Upper lobe of left lung (tissue), 4 donors: ENCODE results near the gene KIF26B.

Experiments used
- POLR2A ChIP-seq, 4 donors: fragments of 450-650 bp; IDR thresholded peaks; one replicate each; pipeline ENCODE4 v1.5.1; 2016 to 2017; ENCODE audit warnings: antibody characterized with exemption in 4 of 4, mild to moderate bottlenecking in 2 of 4
- POLR2AphosphoS5 ChIP-seq, 2 donors: sonication (generic); formaldehyde crosslinking; IDR thresholded peaks; one replicate each; pipeline ENCODE4 v1.5.1; 2017; ENCODE audit warnings: antibody characterized with exemption in 2 of 2
- TF ChIP-seq, protein P1 (sequence below), 6 experiments: fragments of 450-650 bp in 4 of 6; fragments of 200-600 bp in 2 of 6; sonication (generic) in 2 of 6; IDR thresholded peaks; one replicate each; pipeline ENCODE4 v1.5.1; 2016 to 2019; ENCODE audit warnings: antibody characterized with exemption in 6 of 6

DNA sequence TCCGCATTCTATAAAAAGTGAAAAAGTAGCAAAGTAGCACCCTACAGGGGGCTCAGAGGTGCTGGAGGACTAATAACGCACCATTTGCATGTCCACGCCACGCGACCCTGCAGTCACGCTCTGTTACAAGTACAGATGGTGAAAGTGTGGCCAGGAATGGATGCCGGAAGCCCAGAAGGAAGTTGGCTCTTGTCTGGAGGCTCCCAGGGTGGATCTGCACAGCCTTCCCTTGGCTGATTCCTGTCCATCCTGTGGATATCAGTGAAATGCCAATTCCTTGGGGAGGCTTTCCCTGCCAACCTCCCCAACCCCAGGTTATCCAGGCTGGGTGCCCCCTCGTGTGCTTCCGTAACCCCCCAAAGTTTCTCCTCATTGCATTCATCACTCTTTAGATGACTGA, 396.8 kb downstream of the KIF26B start:
- TF ChIP-seq, protein P1, sequence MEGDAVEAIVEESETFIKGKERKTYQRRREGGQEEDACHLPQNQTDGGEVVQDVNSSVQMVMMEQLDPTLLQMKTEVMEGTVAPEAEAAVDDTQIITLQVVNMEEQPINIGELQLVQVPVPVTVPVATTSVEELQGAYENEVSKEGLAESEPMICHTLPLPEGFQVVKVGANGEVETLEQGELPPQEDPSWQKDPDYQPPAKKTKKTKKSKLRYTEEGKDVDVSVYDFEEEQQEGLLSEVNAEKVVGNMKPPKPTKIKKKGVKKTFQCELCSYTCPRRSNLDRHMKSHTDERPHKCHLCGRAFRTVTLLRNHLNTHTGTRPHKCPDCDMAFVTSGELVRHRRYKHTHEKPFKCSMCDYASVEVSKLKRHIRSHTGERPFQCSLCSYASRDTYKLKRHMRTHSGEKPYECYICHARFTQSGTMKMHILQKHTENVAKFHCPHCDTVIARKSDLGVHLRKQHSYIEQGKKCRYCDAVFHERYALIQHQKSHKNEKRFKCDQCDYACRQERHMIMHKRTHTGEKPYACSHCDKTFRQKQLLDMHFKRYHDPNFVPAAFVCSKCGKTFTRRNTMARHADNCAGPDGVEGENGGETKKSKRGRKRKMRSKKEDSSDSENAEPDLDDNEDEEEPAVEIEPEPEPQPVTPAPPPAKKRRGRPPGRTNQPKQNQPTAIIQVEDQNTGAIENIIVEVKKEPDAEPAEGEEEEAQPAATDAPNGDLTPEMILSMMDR (IDR thresholded peaks at IDR 0.05) = no peak
- TF ChIP-seq POLR2A (IDR thresholded peaks at IDR 0.05) (no peak), POLR2AphosphoS5 (IDR thresholded peaks at IDR 0.05) (no peak)
